Left ventricle myocardium inferior (tissue), 1 donor: ENCODE data around the gene CSHL1. TPM values are rescaled to one million over a fixed set of nuclear protein-coding genes. Genes with fewer than 3 reads are reported as not detected.

Experiments
- DNase-seq: peaks from one replicate; pipeline ENCODE4 v3.0.0-alpha.2; 2020
- H3K27ac ChIP-seq: fragments of 200-600 bp; replicated peaks from 2 replicates; pipeline ENCODE4 v1.8.0; 2021
- H3K27me3 ChIP-seq: fragments of 200-600 bp; 2 replicates; pipeline ENCODE4 v1.8.0; 2021; ENCODE audit warnings: low read depth
- H3K36me3 ChIP-seq: fragments of 200-600 bp; 2 replicates; pipeline ENCODE4 v1.8.0; 2021
- H3K4me1 ChIP-seq: fragments of 200-600 bp; 2 replicates; pipeline ENCODE4 v1.8.0; 2021
- H3K4me3 ChIP-seq: fragments of 200-600 bp; 2 replicates; pipeline ENCODE4 v1.8.0; 2021; ENCODE audit warnings: mild to moderate bottlenecking, moderate library complexity
- H3K9me3 ChIP-seq: fragments of 200-600 bp; replicated peaks from 2 replicates; pipeline ENCODE4 v1.8.0; 2021
- CTCF ChIP-seq: fragments of 200-600 bp; IDR thresholded peaks from 2 replicates; pipeline ENCODE4 v1.8.0; 2021; ENCODE audit warnings: antibody characterized with exemption, mild to moderate bottlenecking, borderline replicate concordance
- intact Hi-C: fragments of 100-400 bp; cut with micrococcal nuclease; formaldehyde crosslinking; loops from one replicate; pipeline ENCODE4 v1.11.0; 2022
- total RNA-seq: library from RNA; stranded (reverse); fragmentation: NEBNext Ultra II Directional; extraction: Animal tissue kit (Norgen Biotek cat#: 25700); gene quantifications from one replicate; pipeline ENCODE4 v1.2.1, GENCODE V29; 2021
- donor health status: DM: no; HTN: yes; CAD: no; lungs with severe emphysema.

CSHL1 gene
- total RNA-seq, 1 donor from 2014 or later: not detected

GRCh38 chr17:63931981-63932561, 21.0 kb upstream of the CSHL1 start, which contains the start of gene CD79B:
CD79B (minus strand) TSS chr17:63932331; CDS start chr17:63932261, 70 bp downstream.
- no peaks in the 10 kb centered on the region for H3K9me3 ChIP-seq
- intact Hi-C loops: no loop called here
- H3K27me3 ChIP-seq: peaks cover 4% of the 10 kb centered on the region
- no peaks in the 10 kb centered on the region for H3K36me3 ChIP-seq
- H3K4me3 ChIP-seq: peak within 1 kb of the TSS; percentile 55
- peak within 1 kb of the TSS; percentile 82 for H3K27ac ChIP-seq
- H3K4me1 ChIP-seq: peaks cover 28% of the 10 kb centered on the region
- DNase-seq: no peak
- TF ChIP-seq CTCF: no peak

- peak overlapping the region; percentile 55 for H3K4me3 ChIP-seq
- H3K9me3 ChIP-seq: no peaks in the 10 kb centered on the region
- TF ChIP-seq CTCF: no peak
- peaks cover 28% of the 10 kb centered on the region for H3K4me1 ChIP-seq
- peak overlapping the region; percentile 82 for H3K27ac ChIP-seq
- H3K27me3 ChIP-seq: peaks cover 4% of the 10 kb centered on the region
- intact Hi-C loops: no loop called here
- no peaks in the 10 kb centered on the region for H3K36me3 ChIP-seq
- DNase-seq: peak; percentile 77
Observed at GRCh38 chr17:63930951-63931575, 20.0 kb upstream of the CSHL1 start.

GRCh38 chr17:63929860-63930766, 19.1 kb upstream of the CSHL1 start:
- peaks cover 28% of the 10 kb centered on the region for H3K4me1 ChIP-seq
- no peak for TF ChIP-seq CTCF
- DNase-seq: no peak
- peak overlapping the region; percentile 55 for H3K4me3 ChIP-seq
- peak overlapping the region; percentile 82 for H3K27ac ChIP-seq
- no peaks in the 10 kb centered on the region for H3K9me3 ChIP-seq
- intact Hi-C loops: no loop called here
- H3K36me3 ChIP-seq: no peaks in the 10 kb centered on the region
- peaks cover 4% of the 10 kb centered on the region for H3K27me3 ChIP-seq

GRCh38 chr17:63928966-63929695, 18.1 kb upstream of the CSHL1 start:
- no peak for DNase-seq
- H3K4me3 ChIP-seq: no peak overlapping the region
- no peaks in the 10 kb centered on the region for H3K36me3 ChIP-seq
- no peaks in the 10 kb centered on the region for H3K9me3 ChIP-seq
- no peak overlapping the region for H3K27ac ChIP-seq
- intact Hi-C loops: no loop called here
- TF ChIP-seq CTCF: no peak
- no peaks in the 10 kb centered on the region for H3K27me3 ChIP-seq
- H3K4me1 ChIP-seq: peaks cover 28% of the 10 kb centered on the region

GRCh38 chr17:63928172-63928666, 17.2 kb upstream of the CSHL1 start:
- no peaks in the 10 kb centered on the region for H3K27me3 ChIP-seq
- no peaks in the 10 kb centered on the region for H3K9me3 ChIP-seq
- TF ChIP-seq CTCF: no peak
- DNase-seq: peak; percentile 6
- H3K36me3 ChIP-seq: no peaks in the 10 kb centered on the region
- no peak overlapping the region for H3K27ac ChIP-seq
- no peak overlapping the region for H3K4me3 ChIP-seq
- peaks cover 28% of the 10 kb centered on the region for H3K4me1 ChIP-seq
- intact Hi-C loops: no loop called here
